ENCODE results near the gene L3MBTL4. TPM values are rescaled to one million over a fixed set of nuclear protein-coding genes. Genes with fewer than 3 reads are reported as not detected.

L3MBTL4 gene
- total and polyA plus RNA-seq, 11 donors: 0.27 to 3.3 (median 1.2) TPM

DNA sequence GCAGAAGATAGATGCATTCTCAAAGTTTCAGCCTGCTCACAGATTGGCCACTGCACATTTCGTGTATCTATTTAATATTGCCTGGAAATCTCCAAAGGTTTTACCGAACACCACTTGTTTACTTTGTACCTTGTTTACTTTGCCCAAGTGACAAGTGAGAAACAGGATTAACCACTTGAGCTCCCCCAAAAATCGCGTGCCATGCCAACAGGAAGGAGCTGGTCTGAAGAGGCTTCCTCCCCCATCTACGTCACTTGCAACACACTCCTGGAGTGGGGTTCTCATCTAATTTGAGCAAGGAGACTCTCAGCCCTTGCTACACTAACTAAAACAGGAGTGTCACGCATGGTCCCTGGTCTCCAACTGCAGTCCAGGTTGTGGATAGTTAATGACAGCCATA is 306.9 kb downstream of the L3MBTL4 start:
- DNase-seq (no peak), ATAC-seq (no peak)
- intact Hi-C loops (cut with DNase I): loop anchor here in 1 of 10 donors (10.0 kb wide), 1 partner anchor 213 kb away; the partner anchor contains the start of gene TMEM200C
- no peak overlapping the region for H3K27ac ChIP-seq
- no peak for TF ChIP-seq POLR2A (IDR thresholded peaks at IDR 0.05)
- TF ChIP-seq, protein P1, sequence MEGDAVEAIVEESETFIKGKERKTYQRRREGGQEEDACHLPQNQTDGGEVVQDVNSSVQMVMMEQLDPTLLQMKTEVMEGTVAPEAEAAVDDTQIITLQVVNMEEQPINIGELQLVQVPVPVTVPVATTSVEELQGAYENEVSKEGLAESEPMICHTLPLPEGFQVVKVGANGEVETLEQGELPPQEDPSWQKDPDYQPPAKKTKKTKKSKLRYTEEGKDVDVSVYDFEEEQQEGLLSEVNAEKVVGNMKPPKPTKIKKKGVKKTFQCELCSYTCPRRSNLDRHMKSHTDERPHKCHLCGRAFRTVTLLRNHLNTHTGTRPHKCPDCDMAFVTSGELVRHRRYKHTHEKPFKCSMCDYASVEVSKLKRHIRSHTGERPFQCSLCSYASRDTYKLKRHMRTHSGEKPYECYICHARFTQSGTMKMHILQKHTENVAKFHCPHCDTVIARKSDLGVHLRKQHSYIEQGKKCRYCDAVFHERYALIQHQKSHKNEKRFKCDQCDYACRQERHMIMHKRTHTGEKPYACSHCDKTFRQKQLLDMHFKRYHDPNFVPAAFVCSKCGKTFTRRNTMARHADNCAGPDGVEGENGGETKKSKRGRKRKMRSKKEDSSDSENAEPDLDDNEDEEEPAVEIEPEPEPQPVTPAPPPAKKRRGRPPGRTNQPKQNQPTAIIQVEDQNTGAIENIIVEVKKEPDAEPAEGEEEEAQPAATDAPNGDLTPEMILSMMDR (IDR thresholded peaks at IDR 0.05): no peak
- peaks cover 0 to 4% (median 0%) of the 10 kb centered on the region in 12 donors for H3K4me1 ChIP-seq
- H3K36me3 ChIP-seq: no peaks in the 10 kb centered on the region
- H3K4me3 ChIP-seq: no peak overlapping the region
- WGBS, 4 donors: 78 to 87% (median 82%) methylated on average over 6 of the region's 6 CpGs
- H3K27me3 ChIP-seq: no peaks in the 10 kb centered on the region
- H3K9me3 ChIP-seq: no peaks in the 10 kb centered on the region

DNA sequence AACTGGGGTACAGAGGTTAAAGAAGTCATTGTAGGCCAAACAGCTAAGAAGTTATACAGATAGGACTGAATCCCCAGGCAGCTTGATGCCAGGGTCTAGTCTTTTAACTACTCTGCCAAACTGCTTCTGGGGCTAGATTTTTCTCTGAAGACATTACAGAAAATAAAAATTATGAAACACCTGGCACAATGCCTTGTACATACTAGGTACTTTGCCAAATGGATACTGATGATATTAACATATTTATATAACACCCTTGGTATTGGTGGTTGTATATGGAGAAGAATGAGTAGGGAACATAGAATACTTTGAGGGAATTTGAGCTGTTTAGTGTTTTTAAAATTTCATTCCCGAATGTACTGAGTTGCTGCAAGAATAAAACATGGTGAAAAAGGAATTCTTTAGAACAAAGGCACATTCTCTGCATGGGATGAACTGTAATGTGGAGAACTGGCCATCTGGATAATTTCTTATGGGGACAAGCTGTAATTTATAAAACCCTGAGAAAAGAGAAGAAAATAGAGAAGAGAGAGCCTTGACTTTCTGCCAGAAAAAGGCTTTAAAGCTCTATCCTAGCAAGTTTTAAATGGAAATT is 308.5 kb downstream of the L3MBTL4 start:
- H3K36me3 ChIP-seq: no peaks in the 10 kb centered on the region
- intact Hi-C loops (cut with DNase I): loop anchor here in 1 of 10 donors (10.0 kb wide), 1 partner anchor 211 kb away; the partner anchor contains the start of gene TMEM200C
- DNase-seq: no peak
- no peaks in the 10 kb centered on the region for H3K27me3 ChIP-seq
- H3K27ac ChIP-seq: no peak overlapping the region
- ATAC-seq: no peak
- peaks cover 0 to 4% (median 0%) of the 10 kb centered on the region in 12 donors for H3K4me1 ChIP-seq
- TF ChIP-seq, protein P1 (IDR thresholded peaks at IDR 0.05): no peak
- no peak for TF ChIP-seq POLR2A (IDR thresholded peaks at IDR 0.05)
- WGBS, 4 donors: 51 to 65% (median 53%) methylated on average over 1 of the region's 1 CpG
- no peaks in the 10 kb centered on the region for H3K9me3 ChIP-seq
- H3K4me3 ChIP-seq: no peak overlapping the region

DNA sequence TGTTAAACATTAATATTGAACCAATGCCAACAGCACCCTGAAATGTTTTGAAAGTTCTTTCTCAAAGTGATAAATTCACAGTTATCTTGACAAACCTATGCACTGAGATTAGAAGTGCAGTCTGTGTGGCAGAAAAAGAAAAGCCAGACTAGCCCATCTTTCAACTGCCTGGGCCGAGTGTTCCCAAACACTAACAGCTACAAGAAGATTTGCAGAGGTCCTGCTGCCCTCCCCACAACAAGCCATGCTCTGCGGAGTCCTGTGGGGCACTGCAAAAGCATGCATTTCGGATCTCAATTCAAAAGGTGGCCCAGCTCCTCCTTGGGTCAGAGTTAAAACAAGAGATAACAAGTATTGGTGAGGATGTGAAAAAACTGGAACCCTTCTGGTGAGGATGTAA is 311.0 kb downstream of the L3MBTL4 start:
- Histone ChIP-seq H3K27ac (no peak overlapping the region), H3K4me3 (no peak overlapping the region), H3K9me3 (no peaks in the 10 kb centered on the region), H3K4me1 (peaks cover 0 to 4% (median 0%) of the 10 kb centered on the region in 12 donors), H3K27me3 (no peaks in the 10 kb centered on the region), H3K36me3 (no peaks in the 10 kb centered on the region)
- 52 to 66% (median 63%) methylated on average over 3 of the region's 3 CpGs for WGBS, 4 donors
- no peak for ATAC-seq
- TF ChIP-seq POLR2A (IDR thresholded peaks at IDR 0.05): no peak
- TF ChIP-seq, protein P1 (IDR thresholded peaks at IDR 0.05): no peak
- intact Hi-C loops (cut with DNase I): loop anchor here in 1 of 10 donors (10.0 kb wide), 1 partner anchor 209 kb away; the partner anchor contains the start of gene TMEM200C
- no peak for DNase-seq

DNA sequence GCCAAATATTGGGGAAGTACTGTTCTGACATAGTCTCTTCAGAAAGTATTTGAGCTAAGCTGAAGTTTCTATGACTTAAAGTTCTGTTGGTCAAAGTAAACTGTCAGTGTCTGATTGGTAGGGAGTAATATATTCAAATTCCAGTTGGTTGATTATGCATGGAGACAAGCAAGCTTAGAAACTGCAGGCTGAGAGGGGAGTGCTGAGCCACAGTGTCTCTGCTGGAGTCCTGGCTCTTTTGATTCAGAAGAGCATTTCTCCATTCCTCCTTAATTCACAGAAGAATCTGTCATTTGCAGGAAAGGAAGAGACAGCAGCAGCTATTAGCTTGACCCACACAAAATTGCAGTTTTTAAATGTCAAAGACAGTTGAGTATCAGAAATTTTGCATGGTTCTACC is 318.0 kb downstream of the L3MBTL4 start:
- Histone ChIP-seq H3K4me1 (no peaks in the 10 kb centered on the region), H3K4me3 (no peak overlapping the region), H3K9me3 (peaks cover 0 to 1% (median 0%) of the 10 kb centered on the region in 12 donors), H3K36me3 (peaks cover 0 to 6% (median 0%) of the 10 kb centered on the region in 9 donors), H3K27me3 (no peaks in the 10 kb centered on the region), H3K27ac (no peak overlapping the region)
- TF ChIP-seq, protein P1 (IDR thresholded peaks at IDR 0.05): no peak
- TF ChIP-seq POLR2A (IDR thresholded peaks at IDR 0.05): no peak
- ATAC-seq (no peak), DNase-seq (no peak)
- intact Hi-C loops (cut with DNase I): loop anchor here in 1 of 10 donors (10.0 kb wide), 1 partner anchor 492 kb away; no protein-coding TSS in a partner anchor

All from heart left ventricle (tissue), 16 donors.